PFSK-1 (cell line): ENCODE measurements around the gene STAT1.

ENCODE experiments used
- POLR2AphosphoS5 ChIP-seq: IDR thresholded peaks from 2 replicates; pipeline ENCODE4 v1.6.1; 2012; ENCODE audit warnings: low read depth, mild to moderate bottlenecking, control low read depth, low read length, moderate library complexity
- REST ChIP-seq, 2 experiments: IDR thresholded peaks; 2 replicates each; pipeline versions ENCODE4 v1.6.1 to v1.8.0; 2011 to 2012; ENCODE audit warnings: low read depth in 2 of 2, low read length in 2 of 2, control low read depth in 1 of 2, inconsistent platforms in 1 of 2, mild to moderate bottlenecking in 1 of 2, moderate library complexity in 1 of 2; ENCODE audit not compliant: insufficient read depth in 1 of 2
- SIN3A ChIP-seq: IDR thresholded peaks from 2 replicates; pipeline ENCODE4 v1.6.1; 2012; ENCODE audit warnings: mild to moderate bottlenecking, low read length, moderate library complexity, borderline replicate concordance; ENCODE audit not compliant: insufficient read depth
- TAF1 ChIP-seq: IDR thresholded peaks from 2 replicates; pipeline ENCODE4 v1.6.1; 2012; ENCODE audit warnings: low read length, control low read depth, borderline replicate concordance; ENCODE audit not compliant: insufficient read depth

DNA sequence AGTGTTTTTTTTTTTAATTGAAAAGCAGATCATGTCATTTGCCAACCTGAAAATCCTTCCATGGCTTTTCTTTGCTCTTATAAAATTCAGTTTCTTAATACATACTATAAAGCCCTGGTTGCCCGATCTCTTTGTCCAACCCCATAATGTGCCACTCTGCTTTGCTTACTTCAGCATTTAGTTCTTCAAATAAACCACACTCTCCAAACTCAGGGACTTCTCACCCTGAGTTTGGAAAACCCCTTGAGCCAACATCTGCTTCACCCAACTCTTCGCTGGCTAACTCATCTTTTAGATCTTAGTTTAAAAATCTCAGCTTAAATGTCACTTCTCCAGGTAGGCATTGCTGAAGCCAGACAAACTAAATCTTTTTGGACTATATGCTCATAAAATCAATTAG is 1.3 kb upstream of the STAT1 start:
- no peak for TF ChIP-seq POLR2AphosphoS5
- no peak for TF ChIP-seq TAF1
- TF ChIP-seq REST (IDR thresholded peaks at IDR 0.05; ENCODE audit: insufficient read depth in 1 of 2, low read depth in 2 of 2, low read length in 2 of 2) = no peak
- no peak for TF ChIP-seq SIN3A
